ENCODE data around the gene ZNF823. TPM values are rescaled to one million over a fixed set of nuclear protein-coding genes. Genes with fewer than 3 reads are reported as not detected.
A peak's percentile ranks its signal among the peaks of the same experiment; 100 is the strongest.

ZNF823 gene
- total RNA-seq, 1 donor from 2014 or later: 5.6 TPM

DNA sequence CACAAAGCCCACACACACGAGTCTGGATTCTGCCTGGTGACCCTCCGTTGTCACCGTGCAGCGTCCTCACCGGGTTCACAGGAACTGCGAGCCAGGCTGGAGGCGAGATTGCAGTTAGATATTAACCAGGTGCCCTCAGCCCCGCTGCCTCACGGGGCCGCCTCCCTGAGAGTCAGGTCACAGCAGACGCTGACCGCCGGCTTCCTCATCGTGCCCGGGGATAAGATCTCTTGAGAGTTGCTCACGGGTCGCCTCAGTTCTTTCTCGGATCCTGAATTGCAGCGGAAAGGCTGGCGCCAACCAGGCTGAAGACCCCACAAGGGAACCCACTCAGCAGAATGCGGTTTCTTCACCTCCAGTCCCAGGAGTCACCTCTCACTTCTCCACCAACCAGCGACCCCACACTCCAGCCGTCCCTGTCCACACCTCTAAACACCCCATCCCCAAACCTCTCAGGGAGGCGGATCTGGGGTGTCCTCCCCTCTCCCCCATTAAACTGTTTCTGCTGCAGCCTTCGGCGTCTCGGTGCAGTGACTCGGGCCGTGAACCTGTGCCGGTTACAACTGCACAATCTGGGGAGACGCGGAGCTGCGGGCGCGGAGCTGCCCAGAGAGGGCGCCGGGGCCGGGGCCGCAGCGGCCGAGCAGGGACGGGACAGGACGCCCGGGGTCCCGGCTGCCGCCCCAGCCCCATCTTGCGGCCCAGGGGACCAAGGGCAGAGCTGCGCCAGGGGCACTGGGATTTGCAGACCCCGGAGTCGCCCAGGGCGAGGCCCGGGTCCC, 591 bp downstream of the ZNF823 start:
- intact Hi-C loops (cut with DNase I): no loop called here
- no peaks in the 10 kb centered on the region for H3K36me3 ChIP-seq
- H3K4me1 ChIP-seq: peaks cover 22% of the 10 kb centered on the region
- H3K4me3 ChIP-seq: peak overlapping the region; percentile 87
- TF ChIP-seq, protein P1, sequence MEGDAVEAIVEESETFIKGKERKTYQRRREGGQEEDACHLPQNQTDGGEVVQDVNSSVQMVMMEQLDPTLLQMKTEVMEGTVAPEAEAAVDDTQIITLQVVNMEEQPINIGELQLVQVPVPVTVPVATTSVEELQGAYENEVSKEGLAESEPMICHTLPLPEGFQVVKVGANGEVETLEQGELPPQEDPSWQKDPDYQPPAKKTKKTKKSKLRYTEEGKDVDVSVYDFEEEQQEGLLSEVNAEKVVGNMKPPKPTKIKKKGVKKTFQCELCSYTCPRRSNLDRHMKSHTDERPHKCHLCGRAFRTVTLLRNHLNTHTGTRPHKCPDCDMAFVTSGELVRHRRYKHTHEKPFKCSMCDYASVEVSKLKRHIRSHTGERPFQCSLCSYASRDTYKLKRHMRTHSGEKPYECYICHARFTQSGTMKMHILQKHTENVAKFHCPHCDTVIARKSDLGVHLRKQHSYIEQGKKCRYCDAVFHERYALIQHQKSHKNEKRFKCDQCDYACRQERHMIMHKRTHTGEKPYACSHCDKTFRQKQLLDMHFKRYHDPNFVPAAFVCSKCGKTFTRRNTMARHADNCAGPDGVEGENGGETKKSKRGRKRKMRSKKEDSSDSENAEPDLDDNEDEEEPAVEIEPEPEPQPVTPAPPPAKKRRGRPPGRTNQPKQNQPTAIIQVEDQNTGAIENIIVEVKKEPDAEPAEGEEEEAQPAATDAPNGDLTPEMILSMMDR (IDR thresholded peaks at IDR 0.05): peak; percentile 7
- no peaks in the 10 kb centered on the region for H3K27me3 ChIP-seq (ENCODE audit: low read depth)
- ATAC-seq (peak; percentile 76 to 77), DNase-seq (peak; percentile 84)
- peak overlapping the region; percentile 92 for H3K27ac ChIP-seq
- H3K9me3 ChIP-seq: no peaks in the 10 kb centered on the region

DNA sequence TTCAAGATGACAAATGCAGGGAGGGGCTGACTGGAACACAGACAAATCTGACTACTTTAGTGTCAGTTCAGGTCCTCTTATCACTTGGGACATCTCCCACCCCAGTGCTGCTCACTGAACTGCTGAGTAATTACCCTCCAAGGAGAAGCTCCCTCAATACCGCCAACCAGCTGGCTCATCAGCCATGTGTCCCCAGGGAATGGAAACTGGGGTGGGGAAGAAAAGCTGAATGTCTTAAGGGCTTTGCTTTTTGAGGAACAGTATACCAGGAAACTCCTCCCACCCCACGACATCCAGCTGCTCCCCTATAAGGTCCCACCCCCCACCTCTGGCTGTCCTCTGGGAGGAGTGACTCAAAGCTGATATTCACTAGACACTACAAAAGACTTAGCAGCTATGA, 2.0 kb downstream of the ZNF823 start:
- no peaks in the 10 kb centered on the region for H3K27me3 ChIP-seq (ENCODE audit: low read depth)
- H3K27ac ChIP-seq: no peak overlapping the region
- H3K36me3 ChIP-seq: no peaks in the 10 kb centered on the region
- TF ChIP-seq, protein P1 (IDR thresholded peaks at IDR 0.05): no peak
- H3K9me3 ChIP-seq: no peaks in the 10 kb centered on the region
- H3K4me1 ChIP-seq: peaks cover 22% of the 10 kb centered on the region
- intact Hi-C loops (cut with DNase I): no loop called here
- DNase-seq (no peak), ATAC-seq (no peak)
- no peak overlapping the region for H3K4me3 ChIP-seq

DNA sequence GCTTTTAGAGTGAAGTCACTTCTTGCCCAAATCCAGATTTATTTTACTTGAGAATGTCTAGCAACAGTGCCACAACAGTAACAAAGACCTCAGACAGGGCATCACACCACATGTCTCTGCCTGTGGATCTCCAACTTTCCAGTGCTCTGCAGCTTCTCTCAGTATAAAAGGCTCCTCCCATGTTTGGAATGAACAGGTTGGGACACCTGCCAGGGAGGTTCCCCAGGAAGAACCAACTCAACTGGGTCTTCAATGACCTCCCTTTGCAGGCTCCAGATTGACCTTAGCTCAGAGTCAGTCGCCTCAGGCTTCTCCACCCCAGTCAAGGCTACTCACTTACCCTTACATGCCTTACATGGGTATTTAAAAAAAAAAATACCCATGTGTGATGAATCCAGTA, 3.4 kb downstream of the ZNF823 start:
- H3K4me1 ChIP-seq: peaks cover 22% of the 10 kb centered on the region
- H3K27ac ChIP-seq: no peak overlapping the region
- no peaks in the 10 kb centered on the region for H3K27me3 ChIP-seq (ENCODE audit: low read depth)
- TF ChIP-seq, protein P1 (IDR thresholded peaks at IDR 0.05): no peak
- intact Hi-C loops (cut with DNase I): no loop called here
- no peak overlapping the region for H3K4me3 ChIP-seq
- no peaks in the 10 kb centered on the region for H3K36me3 ChIP-seq
- no peak for DNase-seq
- ATAC-seq: no peak
- no peaks in the 10 kb centered on the region for H3K9me3 ChIP-seq

DNA sequence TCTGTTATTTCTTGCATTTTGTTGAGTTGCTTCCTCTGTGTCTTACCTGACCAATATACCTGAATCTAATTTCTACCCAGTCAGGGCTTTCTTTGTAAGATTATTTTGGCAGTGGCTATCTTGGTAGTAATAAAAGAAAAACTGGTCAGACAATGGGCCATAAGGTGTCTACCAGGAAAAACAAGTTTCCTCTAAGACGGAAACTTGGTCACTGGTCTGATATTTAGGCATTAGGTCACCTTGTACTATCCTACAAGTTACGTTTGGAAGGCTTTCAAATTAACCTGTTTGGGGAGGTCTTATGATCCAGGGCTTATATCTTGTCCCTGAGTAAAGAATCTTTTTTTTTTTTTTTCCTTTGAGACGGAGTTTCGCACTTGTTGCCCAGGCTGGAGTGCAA, 9.2 kb downstream of the ZNF823 start:
- H3K4me3 ChIP-seq: no peak overlapping the region
- no peak for DNase-seq
- TF ChIP-seq, protein P1 (IDR thresholded peaks at IDR 0.05): no peak
- H3K9me3 ChIP-seq: no peaks in the 10 kb centered on the region
- peaks cover 5% of the 10 kb centered on the region for H3K36me3 ChIP-seq
- H3K4me1 ChIP-seq: no peaks in the 10 kb centered on the region
- no peak for ATAC-seq
- intact Hi-C loops (cut with DNase I): no loop called here
- H3K27ac ChIP-seq: no peak overlapping the region
- no peaks in the 10 kb centered on the region for H3K27me3 ChIP-seq (ENCODE audit: low read depth)

DNA sequence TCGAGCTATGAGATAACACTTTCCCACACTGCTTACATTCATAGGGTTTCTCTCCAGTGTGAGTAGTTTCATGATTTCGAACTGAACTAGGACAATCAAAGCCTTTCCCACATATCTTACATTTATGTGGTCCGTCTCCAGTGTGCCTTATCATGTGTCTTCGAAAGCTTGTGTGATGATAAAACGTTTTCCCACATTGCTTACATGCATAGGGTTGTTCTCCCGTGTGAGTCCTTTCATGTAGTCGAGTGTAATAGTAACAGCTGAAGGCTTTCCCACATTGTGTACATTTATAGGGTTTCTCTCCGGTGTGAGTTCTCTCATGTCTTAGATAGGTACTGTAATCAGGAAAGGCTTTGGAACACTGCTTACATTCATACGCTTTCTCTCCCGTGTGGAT, 16.3 kb downstream of the ZNF823 start:
- TF ChIP-seq, protein P1 (IDR thresholded peaks at IDR 0.05): no peak
- H3K27ac ChIP-seq: no peak overlapping the region
- no peak for ATAC-seq
- no peaks in the 10 kb centered on the region for H3K27me3 ChIP-seq (ENCODE audit: low read depth)
- H3K36me3 ChIP-seq: peaks cover 38% of the 10 kb centered on the region
- intact Hi-C loops (cut with DNase I): no loop called here
- no peaks in the 10 kb centered on the region for H3K4me1 ChIP-seq
- peaks cover 50% of the 10 kb centered on the region for H3K9me3 ChIP-seq
- no peak for DNase-seq
- no peak overlapping the region for H3K4me3 ChIP-seq

All from lower lobe of right lung (tissue), 2 donors.